Osteoblast (primary cell): ENCODE results near the gene GPR31. TPM values are rescaled to one million over a fixed set of nuclear protein-coding genes. Genes with fewer than 3 reads are reported as not detected.

ENCODE experiments used
- DNase-seq: peaks from one replicate; pipeline ENCODE4 v3.0.0; 2011; ENCODE audit warnings: low spot score, mixed read lengths; ENCODE audit not compliant: insufficient read length; ENCODE audit errors: missing footprints
- H2AFZ ChIP-seq: 2 replicates; pipeline ENCODE4 v1.6.0; 2011; ENCODE audit warnings: mild to moderate bottlenecking, low read length
- H3K27ac ChIP-seq: 2 replicates; pipeline ENCODE4 v1.5.1; 2011; ENCODE audit warnings: mild to moderate bottlenecking, low read depth, low read length, moderate library complexity
- H3K27me3 ChIP-seq: 2 replicates; pipeline ENCODE4 v1.6.0; 2012; ENCODE audit warnings: mild to moderate bottlenecking, control low read depth, inconsistent platforms, low read length, moderate library complexity; ENCODE audit not compliant: insufficient read depth
- H3K36me3 ChIP-seq: 2 replicates; pipeline ENCODE4 v1.5.1; 2011; ENCODE audit warnings: mild to moderate bottlenecking, low read length, control low read depth, moderate library complexity; ENCODE audit not compliant: insufficient read depth
- H3K4me1 ChIP-seq: 2 replicates; pipeline ENCODE4 v1.5.1; 2011; ENCODE audit warnings: mild to moderate bottlenecking, low read length, control low read depth, moderate library complexity; ENCODE audit not compliant: insufficient read depth
- H3K4me2 ChIP-seq: 2 replicates; pipeline ENCODE4 v1.6.0; 2011; ENCODE audit warnings: mild to moderate bottlenecking, low read length; ENCODE audit not compliant: insufficient read depth
- H3K4me3 ChIP-seq: fragments of 200-600 bp; sonication (generic); 3 replicates; pipeline ENCODE4 v1.5.1; 2012; ENCODE audit warnings: mild to moderate bottlenecking, low read length, inconsistent platforms; ENCODE audit not compliant: insufficient read depth
- H3K79me2 ChIP-seq: 2 replicates; pipeline ENCODE4 v1.6.0; 2012; ENCODE audit warnings: mild to moderate bottlenecking, low read length, control low read depth, inconsistent platforms; ENCODE audit not compliant: insufficient read depth
- H3K9me3 ChIP-seq: 2 replicates; pipeline ENCODE4 v1.5.1; 2011; ENCODE audit warnings: low read depth, low read length, control low read depth
- H4K20me1 ChIP-seq: 2 replicates; pipeline ENCODE4 v1.6.0; 2012; ENCODE audit warnings: mild to moderate bottlenecking, low read length, control low read depth; ENCODE audit not compliant: insufficient read depth
- CTCF ChIP-seq: IDR thresholded peaks from 2 replicates; pipeline ENCODE4 v1.5.1; 2011; ENCODE audit warnings: mild to moderate bottlenecking, low read depth, low read length, moderate library complexity; ENCODE audit errors: extremely low read depth
- total RNA-seq: library from RNA; depleted of rRNA; stranded (reverse); fragments of >200 nt; gene quantifications from 2 replicates; pipeline ENCODE4 v1.2.3, GENCODE V29; 2012

The GPR31 gene
- total RNA-seq, 1 donor: not detected

GRCh38 chr6:167130712-167131684, 26.8 kb downstream of the GPR31 start:
- Histone ChIP-seq H3K4me1 (no peaks in the 10 kb centered on the region), H3K27me3 (no peaks in the 10 kb centered on the region), H3K27ac (no peak overlapping the region), H3K4me2 (no peak overlapping the region), H3K79me2 (no peaks in the 10 kb centered on the region), H3K9me3 (no peaks in the 10 kb centered on the region), H3K4me3 (no peak overlapping the region), H3K36me3 (no peaks in the 10 kb centered on the region), H4K20me1 (no peaks in the 10 kb centered on the region), H2AFZ (no peak overlapping the region)
- no peak for DNase-seq
- no peak for TF ChIP-seq CTCF

GRCh38 chr6:167130008-167130677, 27.6 kb downstream of the GPR31 start:
- Histone ChIP-seq H3K79me2 (no peaks in the 10 kb centered on the region), H3K36me3 (no peaks in the 10 kb centered on the region), H2AFZ (no peak overlapping the region), H3K27me3 (no peaks in the 10 kb centered on the region), H3K27ac (no peak overlapping the region), H3K9me3 (no peaks in the 10 kb centered on the region), H3K4me3 (no peak overlapping the region), H4K20me1 (no peaks in the 10 kb centered on the region), H3K4me1 (no peaks in the 10 kb centered on the region), H3K4me2 (no peak overlapping the region)
- no peak for DNase-seq
- no peak for TF ChIP-seq CTCF

- Histone ChIP-seq H3K4me3 (no peak overlapping the region), H3K79me2 (no peaks in the 10 kb centered on the region)
Measured at GRCh38 chr6:167129562-167129961, 28.2 kb downstream of the GPR31 start.

More at GRCh38 chr6:167129562-167129961, 28.2 kb downstream of the GPR31 start:
- Histone ChIP-seq H3K4me1 (no peaks in the 10 kb centered on the region), H3K4me2 (no peak overlapping the region), H3K27ac (no peak overlapping the region), H2AFZ (no peak overlapping the region), H3K9me3 (no peaks in the 10 kb centered on the region), H4K20me1 (no peaks in the 10 kb centered on the region), H3K27me3 (no peaks in the 10 kb centered on the region), H3K36me3 (no peaks in the 10 kb centered on the region)
- no peak for TF ChIP-seq CTCF
- DNase-seq: peak; percentile 76
